MG63 (cell line): Measurements from ENCODE around the gene PRKCB. TPM values are rescaled to one million over a fixed set of nuclear protein-coding genes. Genes with fewer than 3 reads are reported as not detected.
A peak's percentile ranks its signal among the peaks of the same experiment; 100 is the strongest.

ENCODE experiments used
- DNase-seq: peaks from one replicate; pipeline ENCODE4 v3.0.0-alpha.2; 2020
- H3K27me3 ChIP-seq: fragments of 250-450 bp; sonication (Bioruptor Pico); 2 replicates; pipeline ENCODE4 v1.5.1; 2020; ENCODE audit warnings: mild to moderate bottlenecking, moderate library complexity
- H3K36me3 ChIP-seq: fragments of 250-450 bp; sonication (Bioruptor Pico); 2 replicates; pipeline ENCODE4 v1.5.1; 2020; ENCODE audit warnings: mild to moderate bottlenecking, moderate library complexity
- H3K4me3 ChIP-seq: fragments of 250-450 bp; sonication (Bioruptor Pico); 2 replicates; pipeline ENCODE4 v1.5.1; 2020; ENCODE audit warnings: mild to moderate bottlenecking, moderate library complexity
- H3K9me3 ChIP-seq: fragments of 250-450 bp; sonication (Bioruptor Pico); 2 replicates; pipeline ENCODE4 v1.5.1; 2020; ENCODE audit warnings: mild to moderate bottlenecking, moderate library complexity
- total RNA-seq: library from RNA; depleted of rRNA; stranded (reverse); fragments of >200 nt; shearing (Covaris generic); gene quantifications from 2 replicates; pipeline ENCODE4 v1.2.3, GENCODE V29; 2014; ENCODE audit warnings: low replicate concordance

The PRKCB gene
- total RNA-seq, 1 experiment from 2014 or later = not detected

- DNase-seq = no peak
- H3K4me3 ChIP-seq = no peak overlapping the region
- no peaks in the 10 kb centered on the region for H3K9me3 ChIP-seq
- peaks cover 8% of the 10 kb centered on the region; the same call in 1 of the 2 replicates for H3K27me3 ChIP-seq
- no peaks in the 10 kb centered on the region for H3K36me3 ChIP-seq
These were observed 98.9 kb downstream of the PRKCB start for GRCh38 chr16:23934610-23935236.

GRCh38 chr16:23940111-23940510 lies 104.3 kb downstream of the PRKCB start:
- Histone ChIP-seq H3K27me3 (peaks cover 8% of the 10 kb centered on the region; the same call in 1 of the 2 replicates), H3K9me3 (no peaks in the 10 kb centered on the region), H3K4me3 (no peak overlapping the region), H3K36me3 (no peaks in the 10 kb centered on the region)
- no peak for DNase-seq

- no peak for DNase-seq
- no peaks in the 10 kb centered on the region for H3K36me3 ChIP-seq
- no peaks in the 10 kb centered on the region for H3K9me3 ChIP-seq
- no peak overlapping the region for H3K4me3 ChIP-seq
- peaks cover 8% of the 10 kb centered on the region; the same call in 1 of the 2 replicates for H3K27me3 ChIP-seq
These were observed 105.2 kb downstream of the PRKCB start for GRCh38 chr16:23941025-23941424.

GRCh38 chr16:23941963-23942564 lies 106.3 kb downstream of the PRKCB start:
- DNase-seq = peak; percentile 7
- H3K9me3 ChIP-seq = no peaks in the 10 kb centered on the region
- H3K4me3 ChIP-seq = no peak overlapping the region
- peaks cover 8% of the 10 kb centered on the region; the same call in 1 of the 2 replicates for H3K27me3 ChIP-seq
- H3K36me3 ChIP-seq = no peaks in the 10 kb centered on the region

- DNase-seq = no peak
- Histone ChIP-seq H3K9me3 (no peaks in the 10 kb centered on the region), H3K36me3 (no peaks in the 10 kb centered on the region), H3K27me3 (peaks cover 8% of the 10 kb centered on the region; the same call in 1 of the 2 replicates), H3K4me3 (no peak overlapping the region)
These were observed 107.8 kb downstream of the PRKCB start for GRCh38 chr16:23943604-23944003.

- no peaks in the 10 kb centered on the region for H3K9me3 ChIP-seq
- H3K36me3 ChIP-seq = no peaks in the 10 kb centered on the region
- DNase-seq = no peak
- H3K4me3 ChIP-seq = no peak overlapping the region
- H3K27me3 ChIP-seq = peaks cover 2% of the 10 kb centered on the region; the same call in 1 of the 2 replicates
These were observed 108.6 kb downstream of the PRKCB start for GRCh38 chr16:23944381-23944780.

- H3K27me3 ChIP-seq = no peaks in the 10 kb centered on the region
- no peaks in the 10 kb centered on the region for H3K9me3 ChIP-seq
- DNase-seq = no peak
- H3K4me3 ChIP-seq = no peak overlapping the region
- H3K36me3 ChIP-seq = no peaks in the 10 kb centered on the region
These were observed 109.5 kb downstream of the PRKCB start for GRCh38 chr16:23945243-23945642.

GRCh38 chr16:23947838-23948237 lies 112.1 kb downstream of the PRKCB start:
- no peaks in the 10 kb centered on the region for H3K36me3 ChIP-seq
- DNase-seq = no peak
- no peak overlapping the region for H3K4me3 ChIP-seq
- H3K27me3 ChIP-seq = no peaks in the 10 kb centered on the region; the same call in 1 of the 2 replicates
- no peaks in the 10 kb centered on the region for H3K9me3 ChIP-seq

GRCh38 chr16:23948949-23949411 lies 113.2 kb downstream of the PRKCB start:
- Histone ChIP-seq H3K4me3 (no peak overlapping the region), H3K9me3 (no peaks in the 10 kb centered on the region), H3K27me3 (peaks cover 5% of the 10 kb centered on the region; the same call in 1 of the 2 replicates), H3K36me3 (no peaks in the 10 kb centered on the region)
- DNase-seq = no peak

GRCh38 chr16:23949630-23950290 lies 114.0 kb downstream of the PRKCB start:
- DNase-seq = no peak
- Histone ChIP-seq H3K4me3 (no peak overlapping the region), H3K36me3 (no peaks in the 10 kb centered on the region), H3K9me3 (no peaks in the 10 kb centered on the region), H3K27me3 (peaks cover 5% of the 10 kb centered on the region; the same call in 1 of the 2 replicates)

GRCh38 chr16:23950291-23950894 lies 114.6 kb downstream of the PRKCB start:
- peaks cover 5% of the 10 kb centered on the region; the same call in 1 of the 2 replicates for H3K27me3 ChIP-seq
- no peak for DNase-seq
- H3K4me3 ChIP-seq = no peak overlapping the region
- no peaks in the 10 kb centered on the region for H3K9me3 ChIP-seq
- H3K36me3 ChIP-seq = no peaks in the 10 kb centered on the region

- H3K27me3 ChIP-seq = peaks cover 5% of the 10 kb centered on the region; the same call in 1 of the 2 replicates
- DNase-seq = no peak
- no peak overlapping the region for H3K4me3 ChIP-seq
- no peaks in the 10 kb centered on the region for H3K36me3 ChIP-seq
- H3K9me3 ChIP-seq = no peaks in the 10 kb centered on the region
These were observed 115.1 kb downstream of the PRKCB start for GRCh38 chr16:23950898-23951297.

GRCh38 chr16:23952128-23952970 lies 116.6 kb downstream of the PRKCB start:
- Histone ChIP-seq H3K36me3 (no peaks in the 10 kb centered on the region), H3K4me3 (no peak overlapping the region), H3K27me3 (peaks cover 5% of the 10 kb centered on the region; the same call in 1 of the 2 replicates), H3K9me3 (no peaks in the 10 kb centered on the region)
- no peak for DNase-seq

GRCh38 chr16:23952971-23953300 lies 117.2 kb downstream of the PRKCB start:
- H3K9me3 ChIP-seq = no peaks in the 10 kb centered on the region
- no peak overlapping the region for H3K4me3 ChIP-seq
- no peak for DNase-seq
- H3K36me3 ChIP-seq = no peaks in the 10 kb centered on the region
- H3K27me3 ChIP-seq = peaks cover 5% of the 10 kb centered on the region; the same call in 1 of the 2 replicates

GRCh38 chr16:23953476-23953875 lies 117.7 kb downstream of the PRKCB start:
- Histone ChIP-seq H3K36me3 (no peaks in the 10 kb centered on the region), H3K4me3 (no peak overlapping the region), H3K27me3 (peaks cover 5% of the 10 kb centered on the region; the same call in 1 of the 2 replicates), H3K9me3 (no peaks in the 10 kb centered on the region)
- DNase-seq = no peak

- Histone ChIP-seq H3K9me3 (no peaks in the 10 kb centered on the region), H3K4me3 (no peak overlapping the region), H3K36me3 (no peaks in the 10 kb centered on the region), H3K27me3 (peaks cover 5% of the 10 kb centered on the region; the same call in 1 of the 2 replicates)
- no peak for DNase-seq
These were observed 119.3 kb downstream of the PRKCB start for GRCh38 chr16:23955088-23955487.
